GM18526 (cell line): Measurements from ENCODE around the gene DPEP2NB.

Source experiments
- POLR2A ChIP-seq: IDR thresholded peaks from 3 replicates; pipeline ENCODE4 v1.6.1; 2011; ENCODE audit not compliant: insufficient read length; ENCODE audit errors: extremely low read depth

DPEP2NB gene, protein sequence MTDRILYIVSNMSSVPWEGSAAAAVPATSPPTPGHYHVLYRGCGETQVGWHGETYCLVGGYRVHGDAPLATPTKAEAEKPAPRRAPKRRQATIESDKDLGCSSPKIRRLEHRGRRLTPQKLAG

DNA sequence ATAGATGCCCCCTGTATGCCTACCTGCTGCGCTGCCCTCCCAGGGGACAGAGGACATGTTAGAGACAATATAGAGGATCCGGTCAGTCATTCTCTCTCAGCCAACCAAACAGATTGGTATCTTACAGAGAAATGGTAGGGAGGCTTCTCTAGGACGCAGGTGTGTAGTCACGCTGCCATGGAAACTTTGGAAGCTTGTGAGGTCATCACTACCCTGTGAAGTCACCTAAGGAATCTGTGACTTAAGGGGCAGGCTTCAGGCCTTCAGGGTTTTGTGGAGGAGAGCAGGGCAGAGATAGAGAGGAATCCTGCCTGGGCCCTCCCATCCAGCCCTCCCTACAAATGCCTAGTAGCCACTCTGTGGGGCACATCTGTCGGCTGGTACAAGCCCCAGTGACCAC, at the start of gene DPEP2NB:
DPEP2NB (minus strand) TSS at position 231 of the 400 bp plus-strand sequence; CDS start at position 90, 141 bp downstream.
- TF ChIP-seq POLR2A: no peak

GRCh38 chr16:68064791-68065365, 49.2 kb upstream of the DPEP2NB start:
- TF ChIP-seq POLR2A: no peak

DNA sequence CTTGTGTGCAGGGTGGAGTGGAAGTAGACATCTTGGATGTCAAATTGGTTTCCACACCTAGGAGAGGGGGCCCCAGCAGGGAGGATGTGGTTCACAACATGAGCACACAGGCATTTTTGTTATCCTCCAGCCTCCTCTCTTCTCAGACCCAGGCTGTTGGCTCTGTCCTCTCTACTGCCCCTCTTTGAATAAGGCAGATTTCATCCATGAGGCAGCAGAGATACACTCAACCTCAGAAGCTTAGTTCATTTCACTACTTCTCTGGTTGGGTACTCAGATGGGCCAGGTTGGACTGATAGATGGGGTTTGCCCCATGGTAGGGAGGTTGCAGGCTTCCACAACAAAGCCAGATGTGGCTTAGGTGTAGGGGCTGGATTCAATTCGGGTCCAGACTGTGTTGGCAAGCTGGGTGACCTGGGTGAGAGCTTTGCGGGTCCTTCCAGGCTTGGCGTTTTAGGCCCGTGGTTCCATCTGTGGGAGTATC, 47.2 kb upstream of the DPEP2NB start:
- TF ChIP-seq POLR2A: no peak

DNA sequence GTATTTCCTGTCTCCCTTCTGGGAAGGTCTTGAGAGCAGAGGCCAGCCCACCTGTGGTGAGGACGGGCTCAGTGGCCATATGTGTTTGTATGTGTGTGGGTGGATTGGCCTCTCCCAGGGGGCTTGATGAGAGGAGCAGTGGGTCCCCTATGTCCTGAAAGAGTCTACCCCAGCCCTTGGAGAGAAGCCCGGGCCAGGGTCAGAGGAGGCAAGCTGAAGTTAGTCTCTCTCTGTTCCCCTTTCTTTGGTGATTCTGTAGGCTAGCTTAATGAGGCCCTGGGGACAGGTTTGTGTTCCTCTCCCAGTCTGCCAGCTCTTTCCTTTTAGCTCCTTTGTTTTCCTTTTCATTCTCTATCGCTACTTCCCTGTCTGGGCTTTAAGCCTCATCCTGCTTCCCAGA, 45.7 kb upstream of the DPEP2NB start:
- TF ChIP-seq POLR2A: no peak

DNA sequence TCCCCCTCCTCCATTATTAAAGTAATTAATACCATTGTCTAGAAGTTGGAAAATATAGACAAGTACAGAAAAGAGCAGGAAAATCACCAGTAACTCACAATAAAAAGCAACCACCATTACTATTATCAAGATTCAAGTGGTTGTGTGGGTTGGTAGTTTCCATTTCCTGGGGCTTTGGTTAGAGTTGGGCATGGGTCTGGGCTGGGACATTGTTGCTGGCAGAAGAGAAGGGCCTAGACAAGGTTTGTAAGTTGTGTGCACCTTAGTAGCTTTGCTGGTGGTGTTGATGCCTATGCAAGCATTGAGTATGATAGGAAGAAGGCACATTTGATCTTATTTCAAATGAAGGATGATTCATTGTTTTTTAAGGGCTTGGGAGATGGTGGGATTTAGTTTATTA, 44.1 kb upstream of the DPEP2NB start:
- no peak for TF ChIP-seq POLR2A

GRCh38 chr16:68055395-68055794, 39.7 kb upstream of the DPEP2NB start:
- no peak for TF ChIP-seq POLR2A

- TF ChIP-seq POLR2A: no peak
These were observed 33.7 kb upstream of the DPEP2NB start for GRCh38 chr16:68049449-68049848.

GRCh38 chr16:68047987-68048386, 32.3 kb upstream of the DPEP2NB start:
- no peak for TF ChIP-seq POLR2A

GRCh38 chr16:68046106-68046505, 30.4 kb upstream of the DPEP2NB start:
- TF ChIP-seq POLR2A: no peak

DNA sequence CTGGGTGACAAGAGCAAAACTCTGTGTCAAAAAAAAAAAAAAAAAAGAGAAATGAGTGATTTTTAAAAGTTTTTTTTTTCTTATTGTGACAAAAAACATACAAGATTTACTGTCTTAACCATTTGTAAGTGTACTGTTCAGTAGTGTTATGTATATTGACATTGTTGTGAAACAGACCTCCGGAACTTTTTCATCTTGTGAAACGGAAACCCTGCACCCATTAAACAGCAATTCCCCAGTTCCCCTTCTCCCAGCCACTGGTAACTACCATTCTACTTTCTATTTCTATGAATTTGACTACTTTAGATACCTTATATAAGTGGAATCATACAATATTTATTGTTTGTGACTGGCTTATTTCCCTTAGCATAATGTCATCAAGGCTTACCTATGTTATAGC, 26.1 kb upstream of the DPEP2NB start:
- TF ChIP-seq POLR2A: no peak

GRCh38 chr16:68040506-68041288, 25.0 kb upstream of the DPEP2NB start:
- no peak for TF ChIP-seq POLR2A

GRCh38 chr16:68037841-68038597, 22.3 kb upstream of the DPEP2NB start:
- no peak for TF ChIP-seq POLR2A

- TF ChIP-seq POLR2A: no peak
These were observed 19.5 kb upstream of the DPEP2NB start for GRCh38 chr16:68035227-68035626.

DNA sequence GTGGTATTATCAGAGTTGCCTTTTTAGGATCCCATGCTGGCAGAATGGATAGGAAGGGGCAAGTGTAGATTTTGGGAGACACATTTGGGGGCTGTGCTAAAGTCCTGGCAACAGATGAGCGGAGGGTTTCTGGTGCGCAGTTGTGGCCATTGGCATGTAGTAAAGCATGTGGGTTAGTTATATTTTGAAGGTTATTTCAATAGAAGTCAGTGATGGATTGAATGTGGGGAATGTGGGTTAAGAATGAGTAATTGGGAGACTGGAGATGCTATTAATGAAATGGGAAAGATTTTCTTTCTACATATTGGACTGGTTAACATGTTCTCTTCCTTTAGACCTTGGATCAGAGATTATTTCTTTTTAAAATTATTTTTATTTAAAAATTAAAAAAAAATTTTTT, 17.4 kb upstream of the DPEP2NB start:
- TF ChIP-seq POLR2A: no peak

DNA sequence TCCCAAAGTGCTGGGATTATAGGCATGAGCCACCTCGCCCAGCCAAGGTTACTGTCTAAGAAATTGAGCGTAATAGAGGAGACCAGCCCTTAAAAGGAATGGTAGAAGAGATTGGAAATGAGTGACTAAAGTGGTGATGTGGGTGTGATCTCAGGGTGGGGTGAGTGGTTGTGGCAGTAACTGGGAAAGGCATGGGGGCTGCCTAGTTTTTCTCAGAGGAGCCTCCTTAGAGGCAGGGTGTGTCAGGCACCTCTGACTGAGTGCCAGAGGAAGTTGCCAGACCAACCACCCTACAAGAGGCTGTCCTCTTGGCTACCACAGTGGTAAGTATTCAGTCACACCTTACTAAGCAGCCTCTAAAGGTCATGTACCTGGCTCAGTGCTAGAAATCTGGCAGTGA, 16.2 kb upstream of the DPEP2NB start:
- TF ChIP-seq POLR2A: no peak

GRCh38 chr16:68028996-68029395, 13.3 kb upstream of the DPEP2NB start:
- no peak for TF ChIP-seq POLR2A
